AG10803 (cell line): Measurements from ENCODE around the gene NXN.
A peak's percentile ranks its signal among the peaks of the same experiment; 100 is the strongest.

ENCODE experiments used
- DNase-seq: peaks from one replicate; pipeline ENCODE4 v3.0.0; 2010; ENCODE audit warnings: low read depth
- H3K4me3 ChIP-seq: 2 replicates; pipeline ENCODE4 v1.5.1; 2011; ENCODE audit warnings: mild to moderate bottlenecking, low read length, control low read depth
- CTCF ChIP-seq: conservative IDR thresholded peaks from 2 replicates; pipeline ENCODE4 v1.5.1; 2011; ENCODE audit warnings: mild to moderate bottlenecking, low read length, control low read depth, inconsistent platforms

The NXN gene

GRCh38 chr17:903691-904481, 75.7 kb downstream of the NXN start:
- peak; percentile 93 for DNase-seq
- TF ChIP-seq CTCF, result no peak
- no peak overlapping the region for H3K4me3 ChIP-seq

GRCh38 chr17:902463-902862, 77.1 kb downstream of the NXN start:
- TF ChIP-seq CTCF, result no peak
- no peak overlapping the region for H3K4me3 ChIP-seq
- no peak for DNase-seq

DNA sequence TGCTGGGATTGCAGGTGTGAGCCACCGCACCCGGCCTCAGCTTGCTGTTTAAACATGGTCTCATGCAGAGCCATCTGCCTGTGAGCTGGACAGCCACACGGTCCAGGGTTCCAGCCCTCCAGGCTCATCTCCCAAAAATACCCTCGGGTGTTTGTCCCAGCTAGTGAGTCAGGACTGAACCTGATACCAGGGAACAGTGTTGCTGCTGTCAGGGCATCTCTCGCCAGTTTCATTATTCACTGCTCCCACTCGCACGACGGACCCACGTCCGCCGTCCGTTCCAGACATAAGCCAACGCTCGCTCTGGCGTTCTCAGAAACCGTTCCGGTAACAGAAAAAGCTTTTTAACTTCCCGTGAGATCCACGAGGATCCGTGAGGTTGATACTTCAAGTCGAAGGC, 77.6 kb downstream of the NXN start:
- H3K4me3 ChIP-seq, result no peak overlapping the region
- TF ChIP-seq CTCF, result no peak
- DNase-seq, result no peak

- peak overlapping the region; percentile 40 for H3K4me3 ChIP-seq
- TF ChIP-seq CTCF, result no peak
- peak; percentile 86 for DNase-seq
Measured at GRCh38 chr17:901191-901950, 78.2 kb downstream of the NXN start.

DNA sequence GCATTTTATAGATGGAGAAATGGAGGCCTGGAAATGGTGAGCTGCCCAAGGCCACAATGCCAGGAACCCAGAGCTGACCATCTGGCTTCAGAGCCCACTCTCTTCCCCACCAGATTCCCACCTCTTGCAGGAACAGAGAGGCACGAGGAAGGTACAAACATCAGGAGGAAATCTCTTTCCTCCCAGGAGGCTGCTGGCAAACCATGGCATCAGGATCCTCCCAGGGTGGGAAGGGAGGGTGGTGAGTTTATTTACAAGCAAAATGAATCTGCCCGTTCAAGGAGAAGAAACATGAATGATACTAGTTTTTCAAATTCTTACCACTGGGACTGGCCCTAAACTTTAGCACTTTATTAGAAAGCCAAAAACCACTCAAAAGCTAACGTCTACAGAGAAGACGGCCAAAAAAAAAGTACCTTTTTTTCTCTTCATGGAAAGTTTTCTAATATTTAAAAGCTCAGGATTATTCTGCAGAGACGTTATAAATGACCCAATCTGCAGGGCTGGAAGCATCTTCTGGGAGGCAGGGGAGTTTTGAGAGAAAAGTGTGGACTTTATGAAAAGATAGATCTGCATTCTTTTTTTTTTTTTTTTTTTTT, 79.1 kb downstream of the NXN start:
- DNase-seq, result peak; percentile 38
- no peak for TF ChIP-seq CTCF
- H3K4me3 ChIP-seq, result no peak overlapping the region

- no peak overlapping the region for H3K4me3 ChIP-seq
- no peak for DNase-seq
- TF ChIP-seq CTCF, result no peak
Measured at GRCh38 chr17:897970-898619, 81.5 kb downstream of the NXN start.
